Thyroid gland (tissue), 4 donors: ENCODE results near the gene STYXL1. TPM values are rescaled to one million over a fixed set of nuclear protein-coding genes. Genes with fewer than 3 reads are reported as not detected.

Source experiments
- DNase-seq, 2 donors: peaks; one replicate each; pipeline ENCODE4 v3.0.0-alpha.2; 2019
- H3K27ac ChIP-seq, 3 donors: fragments of 200-600 bp; sonication (generic); 1 replicate in 2 of 3; 2 replicates in 1 of 3; pipeline ENCODE4 v1.5.1; 2016 to 2019; ENCODE audit warnings: mild to moderate bottlenecking in 1 of 3, moderate library complexity in 1 of 3
- H3K27me3 ChIP-seq: fragments of 200-600 bp; sonication (generic); one replicate; pipeline ENCODE4 v1.5.1; 2019
- H3K36me3 ChIP-seq, 2 donors: fragments of 200-600 bp; sonication (generic); one replicate each; pipeline ENCODE4 v1.5.1; 2016 to 2019
- H3K4me1 ChIP-seq, 2 donors: fragments of 200-600 bp; sonication (generic); one replicate each; pipeline ENCODE4 v1.5.1; 2017 to 2019
- H3K4me3 ChIP-seq, 3 donors: fragments of 200-600 bp; sonication (generic); replicated peaks in 1 of 3; 1 replicate in 2 of 3; 2 replicates in 1 of 3; pipeline ENCODE4 v1.5.1; 2016; ENCODE audit warnings: mild to moderate bottlenecking in 1 of 3
- H3K9me3 ChIP-seq: fragments of 200-600 bp; sonication (generic); one replicate; pipeline ENCODE4 v1.5.1; 2017
- POLR2A ChIP-seq, 2 donors: fragments of 450-650 bp; IDR thresholded peaks; one replicate each; pipeline ENCODE4 v1.6.1; 2017; ENCODE audit warnings: antibody characterized with exemption in 2 of 2, mild to moderate bottlenecking in 2 of 2, moderate library complexity in 1 of 2
- WGBS, 2 donors: methylation state at CpG; one replicate each; pipeline ENCODE4 v1.1.5; 2017; 5-methylcytosine and 5-hydroxymethylcytosine counted together
- intact Hi-C: fragments of 100-400 bp; cut with DNase I; formaldehyde crosslinking; loops from one replicate; pipeline ENCODE4 v1.15.1; 2023
- total RNA-seq, 4 donors: library from RNA; depleted of rRNA; stranded (reverse); fragments of >200 nt; gene quantifications; one replicate each; pipeline ENCODE4 v1.2.3, GENCODE V29; 2016
- TF ChIP-seq, protein P1 (sequence below), 6 experiments: fragments of 200-600 bp in 3 of 6; fragments of 450-650 bp in 3 of 6; sonication (generic) in 3 of 6; IDR thresholded peaks; one replicate each; pipeline ENCODE4 v1.5.1; 2016 to 2019; ENCODE audit warnings: antibody characterized with exemption in 6 of 6, mild to moderate bottlenecking in 2 of 6, inconsistent platforms in 1 of 6, moderate library complexity in 1 of 6

The STYXL1 gene
- total RNA-seq, 4 donors from 2014 or later: 14.5 to 53.7 (median 29.1) TPM

DNA sequence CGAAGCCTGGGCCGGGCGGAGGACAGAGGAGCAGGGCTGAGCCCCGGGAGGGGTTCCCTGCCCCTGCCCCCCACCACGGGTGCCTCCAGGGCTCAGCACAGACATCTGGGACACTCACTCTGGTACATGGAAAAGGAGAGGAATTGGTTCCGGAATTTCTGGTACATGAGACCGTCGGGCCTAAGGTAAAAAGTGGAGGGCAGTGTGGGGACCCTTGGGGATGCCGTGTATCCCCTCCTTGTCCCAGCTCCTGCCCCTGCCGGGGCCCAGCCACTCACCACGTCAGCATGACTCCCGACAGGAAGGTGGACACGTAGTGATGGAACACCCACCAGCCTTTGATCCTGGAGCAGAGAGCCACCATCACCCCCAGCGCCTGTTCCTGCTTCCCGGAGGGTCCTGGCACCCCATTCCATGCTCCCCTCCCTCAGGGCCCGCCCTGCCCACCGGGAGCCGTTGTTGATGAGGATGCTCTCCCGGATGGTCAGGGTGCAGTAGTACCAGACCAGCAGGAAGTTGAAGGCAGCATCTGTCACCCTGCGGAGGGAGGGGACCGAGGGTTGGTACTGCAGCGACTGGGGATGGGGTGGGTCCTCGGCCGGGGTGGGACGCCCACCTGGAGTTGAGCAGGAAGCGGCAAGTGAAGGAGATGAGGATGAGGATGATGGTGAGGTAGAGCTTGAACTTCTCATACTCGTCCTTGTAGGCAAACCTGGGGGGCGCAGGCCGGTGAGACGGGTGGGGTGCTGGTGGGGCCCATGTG is 59.8 kb downstream of the STYXL1 start:
- H3K36me3 ChIP-seq: peaks cover 37 to 45% of the 10 kb centered on the region in 2 donors
- no peaks in the 10 kb centered on the region for H3K9me3 ChIP-seq
- no peak for DNase-seq
- H3K27me3 ChIP-seq: no peaks in the 10 kb centered on the region
- WGBS, 2 donors: 92% methylated on average over 27 to 29 of the region's 30 CpGs
- no peak for TF ChIP-seq POLR2A (IDR thresholded peaks at IDR 0.05)
- TF ChIP-seq, protein P1, sequence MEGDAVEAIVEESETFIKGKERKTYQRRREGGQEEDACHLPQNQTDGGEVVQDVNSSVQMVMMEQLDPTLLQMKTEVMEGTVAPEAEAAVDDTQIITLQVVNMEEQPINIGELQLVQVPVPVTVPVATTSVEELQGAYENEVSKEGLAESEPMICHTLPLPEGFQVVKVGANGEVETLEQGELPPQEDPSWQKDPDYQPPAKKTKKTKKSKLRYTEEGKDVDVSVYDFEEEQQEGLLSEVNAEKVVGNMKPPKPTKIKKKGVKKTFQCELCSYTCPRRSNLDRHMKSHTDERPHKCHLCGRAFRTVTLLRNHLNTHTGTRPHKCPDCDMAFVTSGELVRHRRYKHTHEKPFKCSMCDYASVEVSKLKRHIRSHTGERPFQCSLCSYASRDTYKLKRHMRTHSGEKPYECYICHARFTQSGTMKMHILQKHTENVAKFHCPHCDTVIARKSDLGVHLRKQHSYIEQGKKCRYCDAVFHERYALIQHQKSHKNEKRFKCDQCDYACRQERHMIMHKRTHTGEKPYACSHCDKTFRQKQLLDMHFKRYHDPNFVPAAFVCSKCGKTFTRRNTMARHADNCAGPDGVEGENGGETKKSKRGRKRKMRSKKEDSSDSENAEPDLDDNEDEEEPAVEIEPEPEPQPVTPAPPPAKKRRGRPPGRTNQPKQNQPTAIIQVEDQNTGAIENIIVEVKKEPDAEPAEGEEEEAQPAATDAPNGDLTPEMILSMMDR (IDR thresholded peaks at IDR 0.05): no peak
- H3K4me3 ChIP-seq: no peak overlapping the region
- intact Hi-C loops: no loop called here
- peak overlapping the region in 2 of 3 donors; percentile 28 to 45 for H3K27ac ChIP-seq
- peaks cover 15 to 20% of the 10 kb centered on the region in 2 donors for H3K4me1 ChIP-seq

DNA sequence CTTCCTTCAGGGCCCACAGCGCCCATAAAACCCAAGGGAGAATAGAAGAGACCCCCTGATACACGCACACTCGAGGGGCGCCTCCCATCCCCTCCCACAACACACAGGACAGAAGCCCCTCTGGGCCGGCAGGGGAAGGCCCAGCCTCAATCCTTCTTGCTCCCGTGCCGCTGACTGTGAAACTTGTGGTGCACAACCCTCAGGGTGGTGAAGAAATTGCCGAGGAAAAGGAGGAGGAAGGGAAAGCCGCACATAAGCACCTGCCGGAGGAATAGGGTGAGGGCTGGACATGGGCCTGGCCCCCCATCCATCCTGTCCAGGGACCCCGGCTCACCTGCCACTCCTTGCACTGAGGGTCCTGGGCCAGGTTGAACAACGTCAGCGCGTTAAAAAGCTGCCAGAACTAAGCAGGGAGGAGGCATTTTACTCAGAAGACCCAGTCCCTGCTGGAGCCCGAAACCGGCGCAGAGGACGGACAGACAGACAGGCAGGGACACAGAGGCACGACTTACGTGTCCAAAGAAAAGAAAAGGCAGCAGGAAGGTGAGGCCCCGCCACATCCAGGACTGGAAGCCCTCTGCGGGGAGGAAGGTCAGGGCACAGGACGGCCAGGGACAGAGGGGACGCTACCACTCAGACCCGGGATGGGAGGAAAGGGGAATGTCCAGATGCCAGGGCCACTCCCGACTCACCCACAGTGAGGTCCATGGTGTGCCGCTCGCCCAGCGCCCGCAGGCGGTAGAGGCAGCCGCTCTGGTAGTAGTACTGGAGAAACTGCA is 60.6 kb downstream of the STYXL1 start:
- Histone ChIP-seq H3K4me1 (peaks cover 15 to 19% of the 10 kb centered on the region in 2 donors), H3K27ac (no peak overlapping the region), H3K36me3 (peaks cover 44 to 53% of the 10 kb centered on the region in 2 donors), H3K9me3 (no peaks in the 10 kb centered on the region), H3K4me3 (no peak overlapping the region), H3K27me3 (no peaks in the 10 kb centered on the region)
- peak in 1 of 2 donors; percentile 11 for DNase-seq
- intact Hi-C loops: no loop called here
- 93 to 94% methylated on average over 28 to 29 of the region's 32 CpGs for WGBS, 2 donors
- TF ChIP-seq, protein P1 (IDR thresholded peaks at IDR 0.05): no peak
- TF ChIP-seq POLR2A (IDR thresholded peaks at IDR 0.05): no peak

DNA sequence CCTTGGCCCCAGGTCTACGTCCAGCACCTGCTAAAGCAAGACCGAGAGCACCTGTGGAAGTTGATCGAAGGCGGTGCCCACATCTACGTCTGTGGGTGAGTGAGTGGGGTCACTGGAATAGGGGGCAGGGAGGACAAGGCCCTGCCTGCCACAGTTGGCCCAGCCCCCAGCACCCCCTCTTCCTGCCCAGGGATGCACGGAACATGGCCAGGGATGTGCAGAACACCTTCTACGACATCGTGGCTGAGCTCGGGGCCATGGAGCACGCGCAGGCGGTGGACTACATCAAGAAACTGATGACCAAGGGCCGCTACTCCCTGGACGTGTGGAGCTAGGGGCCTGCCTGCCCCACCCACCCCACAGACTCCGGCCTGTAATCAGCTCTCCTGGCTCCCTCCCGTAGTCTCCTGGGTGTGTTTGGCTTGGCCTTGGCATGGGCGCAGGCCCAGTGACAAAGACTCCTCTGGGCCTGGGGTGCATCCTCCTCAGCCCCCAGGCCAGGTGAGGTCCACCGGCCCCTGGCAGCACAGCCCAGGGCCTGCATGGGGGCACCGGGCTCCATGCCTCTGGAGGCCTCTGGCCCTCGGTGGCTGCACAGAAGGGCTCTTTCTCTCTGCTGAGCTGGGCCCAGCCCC is 61.5 kb downstream of the STYXL1 start:
- peaks cover 54 to 63% of the 10 kb centered on the region in 2 donors for H3K36me3 ChIP-seq
- intact Hi-C loops: no loop called here
- H3K4me1 ChIP-seq: peaks cover 15 to 19% of the 10 kb centered on the region in 2 donors
- TF ChIP-seq, protein P1 (IDR thresholded peaks at IDR 0.05): no peak
- no peak for TF ChIP-seq POLR2A (IDR thresholded peaks at IDR 0.05)
- no peaks in the 10 kb centered on the region for H3K27me3 ChIP-seq
- no peak overlapping the region for H3K4me3 ChIP-seq
- no peak for DNase-seq
- no peak overlapping the region for H3K27ac ChIP-seq
- no peaks in the 10 kb centered on the region for H3K9me3 ChIP-seq
- 90 to 95% methylated on average over 14 to 19 of the region's 20 CpGs for WGBS, 2 donors

DNA sequence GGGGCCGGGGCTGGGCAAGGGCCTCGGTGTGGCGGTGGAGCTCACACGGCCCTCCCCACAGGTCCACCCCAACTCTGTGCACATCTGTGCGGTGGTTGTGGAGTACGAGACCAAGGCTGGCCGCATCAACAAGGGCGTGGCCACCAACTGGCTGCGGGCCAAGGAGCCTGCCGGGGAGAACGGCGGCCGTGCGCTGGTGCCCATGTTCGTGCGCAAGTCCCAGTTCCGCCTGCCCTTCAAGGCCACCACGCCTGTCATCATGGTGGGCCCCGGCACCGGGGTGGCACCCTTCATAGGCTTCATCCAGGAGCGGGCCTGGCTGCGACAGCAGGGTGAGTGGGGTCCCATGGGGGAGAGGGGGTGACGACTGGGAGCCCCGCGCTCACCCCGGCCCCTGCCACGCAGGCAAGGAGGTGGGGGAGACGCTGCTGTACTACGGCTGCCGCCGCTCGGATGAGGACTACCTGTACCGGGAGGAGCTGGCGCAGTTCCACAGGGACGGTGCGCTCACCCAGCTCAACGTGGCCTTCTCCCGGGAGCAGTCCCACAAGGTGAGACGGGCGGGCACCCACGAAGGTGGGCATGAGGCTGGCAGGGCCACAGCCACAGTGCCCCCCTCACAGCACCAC is 62.2 kb downstream of the STYXL1 start:
- H3K27ac ChIP-seq: no peak overlapping the region
- WGBS, 2 donors: 93 to 94% methylated on average over 6 to 20 of the region's 41 CpGs

More for the DNA sequence above, 62.2 kb downstream of the STYXL1 start:
- H3K4me3 ChIP-seq: no peak overlapping the region
- intact Hi-C loops: no loop called here
- H3K27me3 ChIP-seq: no peaks in the 10 kb centered on the region
- DNase-seq: no peak
- peaks cover 15% of the 10 kb centered on the region in 2 donors for H3K4me1 ChIP-seq
- peaks cover 59 to 69% of the 10 kb centered on the region in 2 donors for H3K36me3 ChIP-seq
- TF ChIP-seq, protein P1 (IDR thresholded peaks at IDR 0.05): no peak
- TF ChIP-seq POLR2A (IDR thresholded peaks at IDR 0.05): no peak
- no peaks in the 10 kb centered on the region for H3K9me3 ChIP-seq
